Measurements from ENCODE around the gene CRACDL. TPM values are rescaled to one million over a fixed set of nuclear protein-coding genes. Genes with fewer than 3 reads are reported as not detected.

The CRACDL gene
- total RNA-seq, 1 experiment from 2014 or later: 0.22 TPM

DNA sequence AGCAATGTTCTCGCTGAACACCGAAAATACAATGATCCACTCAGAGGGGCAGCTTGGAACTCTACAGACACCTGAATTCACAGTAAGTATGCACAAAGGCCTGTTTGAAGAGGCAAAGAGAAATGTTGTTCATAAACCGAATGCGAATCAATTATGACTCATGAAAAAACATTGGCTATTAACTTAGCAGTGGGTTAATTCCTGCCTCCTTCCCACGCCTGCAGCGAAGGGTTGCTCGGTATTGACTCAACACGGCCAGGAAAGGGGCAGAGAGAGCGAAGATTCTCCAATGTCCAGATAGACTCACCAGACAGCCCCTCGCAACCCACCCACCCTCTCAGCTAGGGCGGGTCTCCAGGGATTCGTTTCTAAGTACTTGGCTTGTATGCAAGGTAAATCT is 9.4 kb downstream of the CRACDL start:
- no peak for DNase-seq (ENCODE audit: extremely low read depth, low read depth)

DNA sequence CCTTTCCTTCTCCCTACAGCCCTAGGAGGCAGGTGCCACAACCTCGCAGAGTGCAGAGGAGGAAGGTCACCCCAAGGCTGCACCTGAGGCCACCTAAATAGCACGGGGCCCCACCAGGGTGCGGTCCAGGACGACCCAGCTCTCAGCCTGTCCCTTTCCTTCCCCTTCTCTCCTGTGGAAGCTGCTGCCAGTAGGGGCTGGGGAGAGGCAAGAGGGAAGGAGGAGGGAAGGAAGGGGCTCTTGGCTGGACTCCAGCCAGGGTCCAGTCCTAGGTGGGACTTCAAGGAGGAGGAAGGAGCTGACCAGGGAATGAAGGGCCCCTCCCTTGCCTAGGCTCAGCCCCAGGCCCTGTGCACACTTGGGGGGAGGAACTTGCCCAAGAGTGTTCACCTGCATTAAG is 11.1 kb downstream of the CRACDL start:
- no peak for DNase-seq (ENCODE audit: extremely low read depth, low read depth)

DNA sequence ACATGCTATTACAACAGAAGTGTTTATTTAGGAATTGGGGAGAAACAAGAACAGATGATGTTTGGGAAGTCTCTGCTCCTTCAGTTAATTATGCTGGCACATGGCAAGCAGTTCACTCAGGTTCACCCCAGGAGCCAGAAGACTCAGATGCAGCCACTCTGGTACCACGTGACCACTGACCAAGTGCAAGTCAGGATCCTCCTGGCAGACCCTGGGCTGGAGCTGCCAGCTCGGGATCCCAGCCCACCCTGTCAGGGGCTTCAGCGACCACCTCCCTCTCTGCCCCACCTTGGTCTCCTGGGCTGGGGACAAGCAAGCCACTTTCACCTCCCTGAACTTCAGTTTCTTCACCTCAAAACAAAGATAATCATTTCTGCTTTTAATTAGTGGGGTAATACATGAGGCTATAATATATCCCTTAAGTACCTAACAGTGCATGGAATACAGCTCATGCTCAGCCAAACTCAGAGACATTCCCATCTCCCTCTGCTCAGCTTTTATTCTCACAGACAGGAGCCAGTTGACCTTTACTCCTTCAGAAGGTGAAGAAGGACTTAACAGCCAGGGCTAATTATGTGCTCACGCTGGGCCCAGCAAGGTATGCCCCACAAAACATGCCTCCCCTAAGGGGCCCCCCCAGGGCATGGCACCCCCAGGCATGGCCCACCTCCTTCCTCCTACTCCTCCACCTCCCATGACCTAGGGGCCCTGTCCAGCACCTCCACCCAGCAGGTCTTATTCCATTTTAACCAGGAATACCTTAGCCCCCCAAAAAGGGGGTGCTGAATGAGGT is 11.8 kb downstream of the CRACDL start:
- no peak for DNase-seq (ENCODE audit: extremely low read depth, low read depth)

GRCh38 chr2:98923244-98923940 is 12.6 kb downstream of the CRACDL start:
- DNase-seq (ENCODE audit: extremely low read depth, low read depth): no peak

DNA sequence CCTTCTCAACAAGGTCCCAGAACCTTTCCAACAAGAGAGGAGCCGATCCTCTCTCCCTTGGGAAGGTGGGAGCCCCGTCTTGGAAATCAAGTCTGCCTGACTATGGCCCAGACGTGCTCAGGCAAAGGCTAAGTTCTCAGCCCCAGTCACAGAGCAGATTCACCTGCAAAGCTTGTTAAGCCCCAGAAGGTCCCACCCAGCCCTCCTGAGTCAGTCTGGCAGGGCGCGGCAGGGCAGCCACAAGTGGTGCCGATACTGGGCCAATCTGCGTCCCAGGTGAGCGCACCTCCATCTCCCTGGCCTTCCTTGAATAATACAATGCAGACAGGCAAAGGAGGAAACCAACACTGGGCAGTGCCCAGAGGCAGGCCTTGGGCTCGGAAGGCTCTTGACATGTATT is 15.0 kb downstream of the CRACDL start:
- DNase-seq (ENCODE audit: extremely low read depth, low read depth): no peak

GRCh38 chr2:98917031-98917471 is 19.0 kb downstream of the CRACDL start:
- no peak for DNase-seq (ENCODE audit: extremely low read depth, low read depth)

- DNase-seq (ENCODE audit: extremely low read depth, low read depth): no peak
Measured at GRCh38 chr2:98915751-98916358, 20.2 kb downstream of the CRACDL start.

DNA sequence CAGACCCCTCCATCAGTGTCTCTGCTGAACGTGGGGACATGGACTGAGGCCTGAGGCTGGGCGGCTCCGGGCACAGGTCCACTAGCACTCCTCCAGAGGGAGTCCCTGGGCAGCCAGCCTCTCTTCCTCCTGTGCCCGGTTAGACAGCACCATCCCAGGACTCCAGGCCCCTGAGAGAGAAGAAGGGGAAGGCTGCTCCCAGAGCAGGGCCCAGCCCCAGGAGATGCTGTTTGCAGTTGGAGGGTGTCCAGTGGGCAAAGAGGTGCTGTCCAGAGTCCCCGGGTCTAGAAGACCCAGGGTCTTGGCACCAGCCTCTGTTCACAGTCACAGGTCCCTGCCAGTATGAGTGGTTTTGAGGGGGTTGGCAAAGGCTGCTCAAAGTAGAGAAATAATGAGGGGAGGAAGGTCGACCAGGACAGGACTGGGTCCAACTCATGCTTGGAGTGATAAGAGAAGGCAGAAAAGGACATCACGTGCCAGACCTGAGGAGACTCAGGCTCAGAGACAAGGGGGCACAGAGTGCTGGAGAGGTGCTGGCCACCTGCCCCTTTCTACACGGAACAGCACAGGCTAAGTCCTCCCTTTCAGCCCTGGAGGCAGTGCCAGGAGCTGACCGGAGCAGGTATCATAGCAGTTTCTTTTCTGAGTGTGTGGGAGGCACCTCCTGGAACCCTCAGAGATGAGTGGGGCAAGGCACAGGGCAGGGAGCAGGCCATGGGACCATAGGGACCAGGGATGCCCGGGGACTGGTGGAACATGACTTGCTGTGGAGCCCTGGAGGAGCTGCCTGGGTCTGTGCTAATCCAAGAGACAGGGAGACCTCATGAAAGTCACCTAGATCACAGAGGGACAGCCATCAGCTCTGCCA is 21.1 kb downstream of the CRACDL start:
- DNase-seq (ENCODE audit: extremely low read depth, low read depth): no peak

GRCh38 chr2:98913916-98914712 is 21.9 kb downstream of the CRACDL start:
- no peak for DNase-seq (ENCODE audit: extremely low read depth, low read depth)

DNA sequence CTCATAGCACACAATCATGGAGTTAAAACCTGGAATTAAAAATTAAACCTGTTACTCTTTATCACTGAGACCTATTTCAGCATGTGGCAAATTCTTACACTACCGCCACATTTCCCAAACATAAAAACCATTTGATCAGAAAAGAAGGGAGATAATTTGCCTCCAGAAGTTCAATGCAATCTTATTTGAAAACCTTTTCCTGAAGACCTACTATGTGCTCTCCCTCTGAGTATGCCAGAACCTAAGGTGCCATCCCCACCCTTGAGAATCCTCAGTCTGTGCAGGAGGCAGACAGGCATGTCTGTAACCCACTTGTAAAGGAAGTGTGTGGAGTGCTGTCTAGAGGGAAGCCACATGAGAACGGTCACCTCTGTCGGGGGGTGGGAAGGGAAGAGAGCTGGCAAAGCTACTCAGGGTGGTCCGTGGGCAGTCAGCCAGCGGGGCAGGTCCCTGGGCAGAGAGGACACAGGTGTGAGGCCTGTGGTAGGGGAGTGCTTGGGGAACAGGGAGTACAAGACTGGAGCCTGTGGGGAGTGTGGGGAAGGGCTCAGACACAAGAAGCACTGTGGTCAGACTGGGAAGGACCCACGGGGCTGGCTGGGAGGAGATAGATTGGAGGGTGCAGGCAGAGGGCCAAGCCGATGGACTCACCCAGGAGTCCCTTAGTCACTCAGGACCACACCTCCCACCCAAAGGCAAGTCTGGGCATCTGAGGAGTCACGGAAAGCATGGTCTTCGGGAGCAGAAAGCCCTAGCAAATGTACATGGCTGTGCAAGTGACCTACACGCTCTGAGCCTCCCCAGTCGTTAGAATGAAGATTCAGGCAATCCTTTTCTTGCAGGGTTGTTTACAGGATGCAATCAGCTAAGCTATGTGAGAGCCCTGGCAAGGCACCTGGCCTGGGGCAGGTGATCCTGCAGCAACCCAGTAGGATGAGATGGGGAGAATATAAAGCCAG is 22.8 kb downstream of the CRACDL start:
- DNase-seq (ENCODE audit: extremely low read depth, low read depth): no peak

DNA sequence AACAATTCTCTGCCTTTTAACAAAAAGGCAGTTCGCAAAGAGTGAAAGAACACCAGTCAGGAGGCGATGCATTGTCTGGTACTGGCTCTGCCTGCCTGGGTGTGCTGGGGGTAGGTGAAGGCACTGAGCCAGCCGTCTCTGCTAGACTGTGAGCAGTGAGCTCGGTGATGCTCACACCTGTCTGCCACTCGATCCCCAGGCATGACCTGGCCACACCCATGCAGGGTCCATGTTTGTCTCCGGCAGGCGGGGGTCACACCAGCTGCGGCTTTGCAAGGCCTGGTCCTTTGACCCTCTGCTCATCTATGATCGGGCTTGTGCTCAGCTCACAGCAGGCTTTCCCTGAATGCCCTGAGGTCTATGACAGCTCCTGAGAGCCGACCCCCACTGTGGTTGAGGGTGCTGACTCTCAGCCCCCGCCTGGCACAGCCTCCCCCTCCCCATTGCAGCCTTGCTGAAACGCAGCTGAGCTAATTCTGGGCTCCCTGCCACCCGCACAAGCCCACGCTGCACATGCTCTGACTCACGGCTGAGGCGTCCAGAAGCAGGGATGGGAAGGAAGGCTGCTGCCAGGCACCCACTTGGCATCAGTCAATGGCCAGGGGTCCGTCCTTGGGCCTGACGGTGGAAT is 23.7 kb downstream of the CRACDL start:
- DNase-seq (ENCODE audit: extremely low read depth, low read depth): no peak

DNA sequence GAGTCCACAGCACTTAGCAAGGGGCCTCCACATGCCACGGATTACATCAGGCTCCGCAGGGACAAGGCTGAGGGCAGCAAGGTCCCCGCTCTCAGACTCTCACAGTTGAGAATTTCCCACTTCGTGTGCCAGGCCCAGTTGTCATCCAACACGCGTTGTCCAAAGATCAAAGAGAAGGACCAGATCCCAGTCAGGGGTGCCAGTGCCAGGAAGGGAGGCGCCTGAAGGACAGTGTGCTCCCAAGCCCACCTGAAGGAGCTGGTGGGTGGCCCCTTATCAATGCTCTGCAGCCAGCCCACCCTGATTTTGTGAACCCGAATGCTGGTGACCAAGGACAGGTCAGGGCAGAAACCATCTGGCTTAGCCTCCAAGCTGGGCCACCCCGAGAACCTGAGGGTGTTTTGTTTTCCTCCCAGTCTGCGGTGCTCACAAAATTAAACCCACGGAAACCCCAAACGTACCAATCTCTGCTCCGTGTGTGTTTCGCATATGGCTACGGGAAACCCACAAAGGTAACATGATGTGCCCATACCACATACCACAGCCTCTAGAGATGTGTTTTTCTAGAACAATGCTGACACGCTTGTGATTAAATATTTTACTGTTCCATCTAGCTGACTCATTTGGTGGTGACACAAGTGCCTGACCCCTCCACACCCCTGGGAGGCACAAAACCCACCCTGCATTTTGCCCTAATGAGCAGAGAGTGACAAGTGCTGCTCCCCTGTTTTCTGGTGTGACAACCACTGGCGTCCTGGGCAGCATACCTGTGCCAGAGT is 24.5 kb downstream of the CRACDL start:
- DNase-seq (ENCODE audit: extremely low read depth, low read depth): no peak

DNA sequence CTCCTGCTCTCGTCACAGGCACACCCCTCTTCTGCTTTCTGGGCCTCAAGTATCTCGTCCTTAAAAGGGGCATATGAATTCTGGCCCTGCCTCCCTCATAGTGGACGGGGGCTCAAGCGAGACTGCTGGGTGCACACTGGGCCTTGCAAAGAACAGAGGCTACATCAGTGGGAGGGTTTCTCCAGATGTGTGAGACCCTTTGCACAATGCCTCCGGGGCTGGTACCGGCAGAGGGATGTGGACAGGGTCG is 25.0 kb downstream of the CRACDL start:
- no peak for DNase-seq (ENCODE audit: extremely low read depth, low read depth)

GRCh38 chr2:98910349-98911125 is 25.5 kb downstream of the CRACDL start:
- no peak for DNase-seq (ENCODE audit: extremely low read depth, low read depth)

GRCh38 chr2:98909317-98910211 is 26.5 kb downstream of the CRACDL start:
- DNase-seq (ENCODE audit: extremely low read depth, low read depth): peak; percentile 21

- DNase-seq (ENCODE audit: extremely low read depth, low read depth): peak; percentile 13
Measured at GRCh38 chr2:98908931-98909316, 27.1 kb downstream of the CRACDL start.

All from NCI-H460 (cell line).